Stimulated activated CD8-positive, alpha-beta memory T cell treated with anti-CD3 and anti-CD28 coated beads, Interleukin-2, amount 100 ng/mL, for 1 hour (primary cell): ENCODE data around the gene NAP1L5.

Source experiments
- DNase-seq, 2 donors: peaks; one replicate each; pipeline ENCODE4 v3.0.0-alpha.2; 2020; ENCODE audit warnings: low read depth in 2 of 2

The NAP1L5 gene, protein sequence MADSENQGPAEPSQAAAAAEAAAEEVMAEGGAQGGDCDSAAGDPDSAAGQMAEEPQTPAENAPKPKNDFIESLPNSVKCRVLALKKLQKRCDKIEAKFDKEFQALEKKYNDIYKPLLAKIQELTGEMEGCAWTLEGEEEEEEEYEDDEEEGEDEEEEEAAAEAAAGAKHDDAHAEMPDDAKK

DNA sequence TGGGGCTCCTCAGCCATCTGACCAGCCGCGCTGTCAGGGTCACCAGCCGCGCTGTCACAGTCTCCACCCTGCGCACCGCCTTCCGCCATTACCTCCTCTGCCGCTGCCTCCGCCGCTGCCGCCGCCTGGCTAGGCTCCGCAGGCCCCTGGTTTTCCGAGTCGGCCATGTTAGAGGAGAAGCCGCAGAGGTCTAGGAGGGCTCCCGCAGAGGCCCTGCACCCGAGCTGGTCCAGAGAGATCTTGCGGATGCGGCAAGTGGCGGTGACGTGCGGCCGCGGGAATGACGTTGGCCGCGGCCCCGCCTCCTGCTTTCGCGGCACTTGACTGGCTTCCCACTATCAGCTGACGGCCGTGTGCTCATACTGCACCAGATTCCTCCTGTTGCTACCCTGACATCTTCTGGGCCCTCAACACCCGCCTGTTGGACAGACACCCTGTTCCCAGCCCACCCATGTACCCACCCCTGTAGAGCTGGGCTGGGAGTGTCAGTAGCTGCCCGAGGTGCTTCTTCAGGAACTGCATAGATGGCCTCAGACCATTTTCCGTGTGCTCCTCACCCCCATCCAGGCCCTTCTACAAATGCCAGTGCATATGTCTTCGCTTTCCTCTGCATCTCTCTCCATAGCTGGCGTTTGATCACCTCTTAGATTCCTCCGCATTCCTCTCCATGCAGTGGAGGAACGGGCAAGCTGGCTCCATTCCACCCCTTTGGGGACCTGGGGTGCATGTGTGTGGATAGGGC lies at the start of gene NAP1L5:
NAP1L5 (minus strand) TSS at position 242 of the 742 bp plus-strand sequence; CDS start at position 167, 75 bp downstream.
- peak; percentile 35 to 37 for DNase-seq

DNA sequence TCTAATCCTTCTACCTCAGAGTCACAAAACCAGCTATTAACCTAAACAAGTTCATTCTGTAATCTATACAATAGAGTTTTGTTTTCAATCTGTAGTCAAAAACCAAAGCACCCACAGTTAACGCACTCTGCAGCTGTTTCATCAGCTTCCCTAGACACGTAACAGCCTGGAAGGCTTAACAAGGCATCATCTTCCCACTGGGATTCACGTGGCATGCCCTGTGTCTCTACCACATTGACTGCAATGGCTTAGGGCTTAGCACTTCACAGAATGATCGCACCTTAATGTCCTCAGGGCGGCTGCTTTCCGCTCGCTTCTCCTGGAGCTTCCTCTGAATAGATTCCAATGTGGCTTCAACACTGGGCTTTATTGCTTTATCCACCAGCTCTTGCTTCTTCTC lies 49.7 kb upstream of the NAP1L5 start:
- DNase-seq, result no peak

DNA sequence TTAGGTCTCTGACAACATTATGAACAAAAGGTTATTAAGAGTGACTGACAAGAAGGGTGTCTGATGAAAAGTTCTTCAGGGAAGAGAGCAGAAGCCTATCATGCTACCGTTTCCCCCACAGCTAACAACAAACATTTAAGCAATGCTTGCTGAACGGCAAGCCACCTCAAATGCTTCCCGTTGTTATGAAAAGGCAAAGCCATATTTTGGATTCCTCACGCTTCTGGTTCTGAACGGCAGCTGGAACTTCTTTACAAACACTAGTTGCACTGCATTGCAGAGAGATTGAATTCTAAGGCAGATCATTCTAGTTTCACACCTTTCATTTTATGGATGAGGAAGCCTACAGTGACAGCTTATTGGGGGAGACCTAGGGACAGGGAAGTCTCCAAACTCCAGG lies 48.6 kb upstream of the NAP1L5 start:
- no peak for DNase-seq

DNA sequence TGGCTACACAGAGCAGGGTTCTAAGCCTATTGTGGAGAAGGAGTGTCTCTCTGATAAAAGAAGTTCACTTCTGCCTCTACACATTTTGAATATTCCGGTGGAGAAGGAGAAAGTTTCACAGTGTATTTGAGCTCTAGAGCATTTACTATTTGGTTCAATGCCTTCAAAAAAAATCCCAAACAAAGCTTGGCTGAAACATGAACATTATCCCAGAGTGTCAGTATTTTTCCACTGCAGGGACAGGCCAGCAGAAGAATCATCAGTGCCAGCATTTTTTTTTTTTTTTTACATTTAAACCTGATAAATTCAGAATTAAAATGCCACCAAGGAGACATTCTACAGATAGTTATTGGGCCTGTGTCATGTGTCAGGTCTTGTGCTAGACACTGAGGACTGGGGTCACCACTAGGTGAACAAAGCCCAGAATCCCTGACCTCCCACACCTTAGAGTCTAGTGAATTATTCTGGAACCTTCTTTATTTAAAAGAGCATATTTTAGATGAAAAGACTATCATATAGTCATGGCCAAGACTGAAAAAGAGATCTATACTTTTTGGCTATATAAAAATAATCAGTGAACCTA lies 48.0 kb upstream of the NAP1L5 start:
- DNase-seq, result no peak

DNA sequence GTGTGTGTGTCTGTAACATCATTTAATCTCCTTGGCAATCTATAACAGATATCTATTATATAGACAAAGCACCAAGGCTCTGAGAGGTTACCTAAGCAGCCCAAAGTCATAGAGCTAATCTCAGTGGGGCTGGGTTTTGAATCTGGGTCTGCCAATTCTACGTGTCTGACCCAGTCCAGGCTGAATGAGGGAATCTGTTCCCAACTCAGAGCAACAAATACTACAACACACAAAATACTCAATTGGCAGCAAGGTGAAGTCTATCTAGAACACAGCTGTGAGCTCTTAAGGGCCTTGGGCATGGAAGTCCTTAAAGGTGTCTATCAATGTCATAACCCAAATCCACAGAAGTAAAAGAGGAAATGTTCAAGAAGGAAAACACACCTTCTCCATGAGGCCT lies 47.5 kb upstream of the NAP1L5 start:
- DNase-seq, result no peak

DNA sequence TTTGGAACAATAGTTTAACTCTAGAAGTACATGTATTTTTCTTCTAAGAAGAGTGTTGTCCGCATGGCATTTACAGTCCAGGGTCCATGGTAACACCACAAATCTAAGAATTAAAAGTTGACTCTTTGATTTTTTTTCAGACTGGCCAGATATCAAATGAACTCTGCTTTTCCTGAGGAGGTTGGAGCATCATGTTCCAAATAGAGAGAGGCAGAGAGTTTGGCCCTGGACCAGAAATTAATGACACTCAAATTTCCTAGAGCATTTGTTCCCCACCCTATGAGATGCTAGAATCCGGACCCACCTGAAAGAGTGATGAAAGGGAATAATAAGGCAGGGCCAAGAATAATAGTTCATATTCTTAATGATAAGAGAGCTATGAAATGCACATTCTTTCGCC lies 47.0 kb upstream of the NAP1L5 start:
- DNase-seq, result no peak

DNA sequence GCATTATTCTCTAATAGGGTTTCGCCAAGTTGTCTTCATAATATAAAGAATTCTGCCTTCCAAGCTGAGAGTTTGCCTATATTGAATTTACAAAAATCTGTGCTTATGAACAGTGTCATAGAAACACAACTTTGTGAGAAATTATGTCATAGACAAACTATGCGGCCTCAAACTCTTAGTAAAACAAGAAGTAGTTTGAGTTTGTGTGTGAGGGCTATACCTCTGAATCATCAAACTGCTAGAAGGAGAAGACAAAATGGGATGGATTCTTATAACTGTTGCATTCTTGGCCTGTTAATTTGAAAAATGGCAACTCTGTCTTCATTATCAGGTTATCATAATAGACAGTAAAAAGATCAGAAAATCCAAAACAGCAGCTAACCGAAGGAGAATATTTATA lies 46.1 kb upstream of the NAP1L5 start:
- DNase-seq, result no peak

DNA sequence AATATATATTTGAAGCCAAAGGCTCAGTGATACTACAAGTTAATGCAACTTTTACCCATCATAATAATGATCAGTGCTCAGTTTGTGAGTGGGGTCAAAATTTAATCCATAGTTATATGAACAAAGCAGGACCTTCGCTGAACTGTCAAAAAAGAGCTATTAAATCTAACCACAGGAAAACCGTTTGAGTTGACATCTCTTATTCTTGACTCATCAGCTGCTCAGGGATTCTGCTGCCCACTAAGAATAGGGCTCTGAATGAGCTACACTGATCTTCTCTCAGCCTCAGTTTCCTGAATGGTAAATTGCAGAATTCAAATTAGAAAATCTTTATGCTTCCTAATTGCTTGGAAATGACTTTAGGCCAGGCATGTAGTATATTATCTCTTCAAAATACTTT lies 44.9 kb upstream of the NAP1L5 start:
- DNase-seq, result no peak

DNA sequence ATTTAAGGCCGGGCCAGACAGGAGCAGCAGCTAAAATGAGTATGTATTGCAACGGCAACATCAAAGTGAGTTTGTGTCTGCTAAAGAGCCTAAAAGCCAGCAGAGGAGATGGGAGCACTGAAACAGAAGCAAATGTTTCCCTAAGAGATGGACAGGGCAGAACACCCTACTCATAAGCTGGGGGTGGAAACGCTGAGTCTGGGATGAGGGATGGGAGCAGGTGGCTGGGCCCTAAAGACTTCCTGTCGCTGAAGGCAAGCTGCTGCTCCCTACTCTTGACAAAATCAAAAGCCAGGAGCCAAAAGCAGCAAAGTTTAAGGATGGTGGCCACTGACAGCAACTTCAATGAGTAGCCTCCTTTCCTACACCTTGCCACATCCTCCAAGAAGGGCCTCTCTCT lies 40.6 kb upstream of the NAP1L5 start:
- DNase-seq, result no peak

DNA sequence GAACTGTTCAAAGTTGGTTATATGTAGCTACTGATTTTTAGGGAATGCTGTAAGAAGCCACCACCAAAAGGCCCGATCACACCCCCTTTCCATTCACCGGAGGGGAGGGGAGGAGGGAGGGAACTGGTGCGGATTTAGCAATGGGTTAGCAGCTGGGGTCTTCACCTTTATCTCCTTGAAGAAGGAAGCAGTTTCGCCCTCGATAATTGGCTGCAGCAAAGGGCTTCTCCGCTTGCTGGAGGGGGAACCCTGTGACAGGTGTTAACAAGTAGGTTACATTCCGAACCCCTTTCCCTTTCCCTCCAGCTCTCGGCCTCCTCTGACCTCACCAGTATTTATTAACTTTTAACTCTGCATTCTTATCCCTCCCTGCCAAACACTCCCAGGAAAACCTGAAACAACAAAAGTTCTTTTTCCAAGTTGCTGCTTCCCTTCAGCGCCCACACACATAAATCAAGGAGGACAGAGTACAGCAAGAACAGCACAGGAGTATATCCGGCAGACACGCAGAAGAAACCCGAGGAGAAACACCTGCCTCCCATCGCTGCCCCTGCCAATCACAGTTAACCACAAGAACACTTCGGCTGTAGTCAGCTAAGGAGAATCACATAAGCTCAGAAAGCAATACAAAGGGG lies 39.8 kb upstream of the NAP1L5 start:
- DNase-seq, result no peak

DNA sequence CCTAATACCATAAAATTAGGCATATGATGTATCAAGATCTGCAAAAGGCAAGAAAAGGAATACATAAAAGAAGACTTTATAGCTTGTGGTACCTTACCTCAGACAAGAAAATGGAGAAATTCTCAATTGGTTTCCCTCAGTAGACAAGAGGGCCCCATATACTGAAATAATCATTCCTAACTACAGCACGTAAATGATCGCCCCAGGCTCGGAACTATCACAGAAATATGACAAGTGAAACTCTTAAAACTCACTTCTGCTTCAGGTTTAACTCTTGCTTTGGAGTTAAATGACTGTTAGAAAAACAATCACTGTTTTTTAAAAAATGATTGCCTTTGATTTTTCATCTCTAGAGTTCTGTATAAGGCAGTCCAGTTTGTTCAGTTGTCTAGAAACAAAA lies 38.6 kb upstream of the NAP1L5 start:
- DNase-seq, result no peak

DNA sequence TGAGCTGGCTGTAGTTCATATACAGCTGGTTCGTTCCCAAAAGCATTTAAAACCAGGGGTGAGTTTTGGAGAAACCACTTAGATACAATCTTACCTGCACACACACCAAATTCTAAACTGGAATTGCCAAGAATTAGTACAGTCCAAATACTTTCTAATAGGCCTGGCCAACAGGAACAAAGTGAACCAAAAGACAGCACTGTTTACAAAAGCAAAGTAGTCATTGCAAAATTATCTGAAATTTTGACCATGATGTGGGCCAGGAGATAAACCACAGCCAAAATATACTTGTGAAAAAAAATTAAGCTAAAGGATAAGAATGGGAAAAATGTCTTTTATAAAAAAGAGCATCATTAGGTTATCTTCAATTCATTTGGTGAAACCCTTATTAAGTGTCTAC lies 37.9 kb upstream of the NAP1L5 start:
- no peak for DNase-seq

DNA sequence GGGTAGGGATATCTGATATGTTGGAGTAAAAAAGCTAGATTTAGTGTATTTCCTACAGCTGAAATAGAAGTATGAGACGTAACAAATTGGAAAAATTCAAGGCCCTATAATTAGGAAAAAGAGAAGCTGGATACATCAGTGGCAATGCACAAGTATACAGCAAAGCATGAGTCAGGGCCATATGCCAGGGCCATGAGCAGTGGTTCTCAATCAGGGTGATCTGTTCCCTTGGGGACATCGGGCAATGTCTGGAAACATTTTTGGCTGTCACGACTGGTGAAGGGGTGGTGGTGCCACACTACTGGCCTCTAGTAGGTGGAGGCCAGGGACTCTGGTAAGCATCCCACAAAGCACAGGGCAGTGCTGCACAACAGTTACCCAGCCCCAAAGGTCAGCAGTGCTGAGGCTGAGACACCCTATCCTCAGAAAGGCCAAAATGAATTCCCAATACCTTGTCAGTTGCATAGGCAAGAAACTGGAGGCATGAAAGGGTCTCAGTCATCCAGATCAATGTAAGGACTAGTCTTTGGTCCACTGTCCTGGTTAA lies 36.8 kb upstream of the NAP1L5 start:
- no peak for DNase-seq

DNA sequence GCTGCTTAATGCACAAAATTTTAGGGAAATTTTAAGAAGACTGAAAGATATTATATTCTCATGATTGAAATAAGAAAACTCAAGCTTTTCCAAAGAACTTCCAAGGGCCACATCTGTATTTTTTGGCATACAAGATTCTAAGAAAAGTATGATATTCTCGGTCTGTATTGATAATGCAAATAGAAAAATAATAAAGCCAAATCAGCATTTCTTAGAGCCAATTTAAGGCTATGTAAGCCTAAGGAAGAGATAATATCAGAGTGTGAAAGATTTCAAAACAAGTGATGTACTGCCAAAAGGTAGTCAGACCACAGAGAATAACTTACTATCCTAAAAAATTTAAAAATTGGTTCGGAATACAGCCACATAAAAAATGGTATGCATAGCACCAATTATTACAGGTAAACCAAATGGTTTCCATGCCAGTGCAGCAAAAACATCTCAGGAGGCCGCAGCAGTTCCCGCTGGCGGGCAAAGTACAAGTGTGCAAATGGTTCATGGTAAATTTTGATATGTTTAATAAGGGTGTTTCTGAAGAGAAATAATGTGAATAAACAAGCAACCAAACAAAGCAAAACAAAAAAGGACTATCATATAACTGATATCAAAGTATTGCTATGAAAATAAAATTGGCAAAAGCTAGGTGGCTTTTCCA lies 35.2 kb upstream of the NAP1L5 start:
- no peak for DNase-seq

DNA sequence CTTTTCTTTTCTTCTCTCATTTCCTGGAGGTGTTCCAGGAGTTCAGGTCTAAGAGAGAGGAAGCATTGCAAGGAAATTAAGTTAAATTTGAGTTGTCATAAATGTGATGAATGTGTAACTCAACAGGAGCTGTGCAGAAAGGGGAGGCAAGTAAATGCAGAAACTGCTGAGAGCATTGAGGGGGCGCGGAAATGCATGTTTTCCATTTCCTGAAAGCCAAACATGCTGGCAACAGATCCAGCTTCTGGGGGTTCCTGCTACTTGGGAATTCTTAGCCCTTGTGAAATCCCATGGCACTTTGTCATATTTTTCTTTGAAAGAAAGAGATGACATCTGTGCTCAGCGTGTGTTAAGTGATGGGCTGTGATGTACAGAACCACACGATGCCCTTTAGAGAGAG lies 33.8 kb upstream of the NAP1L5 start:
- no peak for DNase-seq

DNA sequence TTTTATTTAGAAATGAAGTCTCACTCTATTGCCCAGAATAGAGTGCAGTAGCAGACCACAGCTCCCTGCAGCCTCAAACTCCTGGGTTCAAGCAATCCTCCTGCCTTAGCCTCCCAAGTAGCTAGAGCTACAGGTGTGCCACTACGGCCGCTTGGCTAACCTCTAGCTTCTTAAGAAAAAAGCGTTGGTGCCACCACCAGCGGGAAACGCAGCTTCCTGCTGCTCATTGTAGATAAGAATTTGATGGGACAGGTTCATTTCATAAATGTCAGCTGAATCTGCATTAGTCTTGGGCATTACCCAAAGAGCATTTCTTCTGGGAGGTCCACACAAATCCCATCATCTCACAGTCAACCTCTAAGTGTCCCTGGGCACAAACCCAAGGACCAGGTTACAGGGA lies 33.2 kb upstream of the NAP1L5 start:
- no peak for DNase-seq

DNA sequence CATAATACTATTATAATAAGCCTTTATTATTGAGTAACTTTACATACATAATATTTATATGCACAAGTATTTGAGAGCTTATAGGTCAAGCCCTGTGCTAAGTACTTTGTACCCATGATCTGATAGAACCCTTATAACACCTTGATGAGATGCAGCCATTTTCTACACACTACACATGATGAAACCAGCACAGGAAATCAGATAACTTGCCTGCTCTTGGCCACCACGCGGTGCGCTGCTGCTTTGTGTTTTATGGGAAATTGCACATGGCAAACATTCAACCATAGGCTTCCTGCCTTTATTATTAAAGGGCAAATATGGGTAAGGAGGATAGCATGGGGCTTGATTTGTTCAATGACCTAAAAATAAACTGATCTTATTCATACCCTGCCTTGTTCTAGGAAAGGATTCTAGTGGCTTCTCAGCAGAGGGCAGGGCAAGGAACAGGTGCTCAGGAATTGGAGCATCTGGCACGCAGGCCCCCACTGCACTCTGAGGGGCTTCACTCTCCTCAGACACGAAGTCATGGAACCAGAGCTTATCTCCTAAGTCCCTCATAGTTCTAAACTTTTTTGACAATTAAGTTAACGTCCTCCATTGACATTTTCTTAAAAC lies 31.6 kb upstream of the NAP1L5 start:
- DNase-seq, result no peak

DNA sequence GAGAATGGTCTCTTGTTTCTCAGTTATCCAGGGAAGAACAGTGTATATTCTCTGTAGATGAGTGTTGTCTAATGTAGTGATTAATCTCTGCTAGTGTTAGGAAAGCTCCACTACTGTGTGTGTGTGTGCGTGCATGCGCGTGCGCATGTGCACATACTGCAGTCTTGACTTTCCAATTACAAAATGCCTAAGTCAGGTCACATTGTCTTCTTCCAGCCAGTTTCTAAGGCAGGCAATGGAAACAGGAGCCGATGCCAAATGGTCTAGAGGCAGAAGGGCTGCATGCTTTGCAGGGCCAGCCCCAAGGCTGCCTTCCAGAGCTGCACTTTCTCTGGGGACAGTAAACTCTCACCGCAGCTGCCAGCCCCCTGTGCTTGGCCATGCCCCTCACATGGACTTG lies 30.5 kb upstream of the NAP1L5 start:
- DNase-seq, result no peak

DNA sequence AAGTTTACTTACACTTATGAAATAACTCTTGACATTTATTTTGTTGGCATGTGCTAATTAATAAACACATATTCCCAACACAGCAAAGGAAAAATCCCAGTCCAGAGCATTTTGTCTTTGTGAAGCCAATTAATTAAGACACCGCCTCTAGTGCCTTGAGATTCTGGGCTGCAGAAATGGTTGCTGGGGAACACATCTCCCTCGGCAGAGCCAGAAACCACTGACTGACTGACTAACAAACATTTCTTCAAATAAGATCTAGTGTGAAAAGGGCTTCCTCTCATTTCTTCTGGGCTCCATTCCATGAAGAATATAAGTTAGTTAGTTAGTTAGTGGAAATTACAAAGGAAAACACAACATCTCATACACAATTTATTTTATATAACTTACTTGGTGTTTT lies 28.4 kb upstream of the NAP1L5 start:
- DNase-seq, result no peak

DNA sequence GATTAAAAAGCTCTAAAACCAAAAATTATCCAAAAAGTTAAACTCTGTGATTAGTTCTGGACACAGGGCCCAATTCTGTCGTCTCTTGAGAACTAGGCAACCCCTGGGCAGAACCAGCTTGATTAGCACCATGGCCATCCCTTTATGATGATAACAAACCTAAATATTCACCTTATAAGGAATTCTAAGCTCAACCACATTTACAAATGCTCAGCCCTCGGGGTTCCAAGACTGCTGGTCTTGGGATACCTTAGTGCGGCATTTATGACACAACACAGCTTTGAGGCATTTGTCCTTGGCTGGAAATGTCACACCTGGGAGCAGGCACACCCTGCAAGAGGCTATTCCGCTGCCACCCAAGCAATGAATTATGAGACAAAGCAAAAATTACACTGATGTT lies 27.5 kb upstream of the NAP1L5 start:
- DNase-seq, result no peak

DNA sequence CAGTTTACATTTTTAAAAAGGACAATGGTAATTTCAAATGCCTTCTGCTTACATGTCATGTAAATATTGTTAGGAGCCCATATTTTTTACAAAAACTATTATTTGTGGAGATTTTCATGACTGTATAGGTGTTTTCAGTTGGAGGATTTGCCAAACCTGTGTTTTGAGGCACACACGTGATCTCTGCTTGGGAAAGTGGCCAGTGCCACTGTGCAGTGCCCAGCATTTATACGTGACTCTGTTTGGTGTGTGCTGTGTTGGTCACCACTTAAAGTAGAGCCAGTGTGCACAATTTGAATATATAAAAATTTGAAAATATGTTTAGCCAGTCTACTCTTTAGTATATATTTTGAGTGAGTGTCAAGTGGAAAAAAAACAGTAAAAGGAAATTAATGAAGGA lies 26.8 kb upstream of the NAP1L5 start:
- no peak for DNase-seq

DNA sequence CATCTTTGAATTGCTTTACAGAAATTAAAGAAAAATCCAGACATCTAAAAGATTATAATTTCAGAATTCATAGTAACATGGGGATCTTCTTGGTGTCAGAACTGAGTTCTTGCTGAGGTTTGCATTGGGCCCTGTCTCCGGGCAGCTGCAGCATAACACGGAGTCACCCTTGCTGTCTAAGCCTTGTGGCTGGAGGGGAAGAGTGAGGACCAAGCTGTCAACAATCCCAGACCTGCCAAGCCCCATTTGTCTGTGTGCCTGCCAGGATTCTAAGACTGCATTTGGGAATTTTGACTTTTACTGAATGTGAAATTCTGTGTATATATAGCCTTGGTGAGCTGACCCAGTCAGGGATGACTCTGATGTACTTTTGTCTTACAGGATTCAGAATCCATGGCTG lies 25.2 kb upstream of the NAP1L5 start:
- no peak for DNase-seq
